GM19099 (cell line): Measurements from ENCODE around the gene RHBDL1.

Experiments used
- POLR2A ChIP-seq: IDR thresholded peaks from 3 replicates; pipeline ENCODE4 v1.6.1; 2011; ENCODE audit warnings: low read depth; ENCODE audit not compliant: insufficient read length; ENCODE audit errors: extremely low read depth

RHBDL1 gene

DNA sequence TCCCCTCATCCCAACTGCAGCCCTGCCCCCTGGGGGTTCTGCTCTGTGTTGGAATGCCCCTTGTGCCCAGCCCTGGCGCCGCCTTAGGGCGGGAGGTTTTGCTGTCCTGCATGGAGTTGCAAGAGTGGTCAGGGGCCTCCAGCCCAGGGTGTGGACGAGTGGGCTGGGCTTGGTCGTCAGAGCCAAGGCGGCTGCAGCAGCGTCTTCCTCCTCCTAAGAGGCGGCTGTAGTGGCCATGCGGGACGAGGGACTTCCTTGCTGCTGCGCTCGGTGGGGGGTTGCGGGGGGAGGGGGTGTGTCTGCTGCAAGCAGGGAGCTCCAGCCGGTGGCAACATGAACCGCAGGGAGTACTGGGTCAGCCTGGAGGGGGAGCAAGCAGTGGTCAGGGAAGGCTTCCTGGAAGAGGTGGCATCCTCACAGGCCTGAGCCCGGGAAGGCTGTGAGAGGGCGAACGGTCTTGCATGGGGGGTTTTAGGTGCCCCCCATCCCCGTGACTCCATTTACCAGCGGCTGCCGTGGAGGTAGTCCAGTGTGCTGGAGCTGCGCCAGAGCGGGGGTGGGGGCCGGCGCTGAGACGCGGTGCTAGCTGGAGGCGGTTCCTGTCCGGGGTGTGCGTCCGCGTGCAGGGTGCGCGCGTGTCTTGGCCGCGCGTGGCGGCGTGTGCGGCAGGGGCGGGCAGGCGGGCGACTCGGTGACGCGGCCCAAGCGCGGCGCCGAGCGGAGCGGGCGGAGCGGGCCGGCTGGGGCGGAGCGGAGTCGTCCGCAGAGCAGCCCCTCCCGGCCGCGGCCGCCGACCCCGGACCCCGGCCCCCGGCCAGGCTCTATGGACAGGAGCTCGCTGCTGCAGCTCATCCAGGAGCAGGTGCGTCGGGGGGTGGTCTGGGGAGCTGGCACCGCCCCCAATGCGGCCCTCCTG is at the start of gene RHBDL1:
Gene RHBDL1, plus strand, starts transcription at position 704 of the 916 bp plus-strand sequence. Its CDS starts 120 bp downstream, at position 824.
- no peak for TF ChIP-seq POLR2A

DNA sequence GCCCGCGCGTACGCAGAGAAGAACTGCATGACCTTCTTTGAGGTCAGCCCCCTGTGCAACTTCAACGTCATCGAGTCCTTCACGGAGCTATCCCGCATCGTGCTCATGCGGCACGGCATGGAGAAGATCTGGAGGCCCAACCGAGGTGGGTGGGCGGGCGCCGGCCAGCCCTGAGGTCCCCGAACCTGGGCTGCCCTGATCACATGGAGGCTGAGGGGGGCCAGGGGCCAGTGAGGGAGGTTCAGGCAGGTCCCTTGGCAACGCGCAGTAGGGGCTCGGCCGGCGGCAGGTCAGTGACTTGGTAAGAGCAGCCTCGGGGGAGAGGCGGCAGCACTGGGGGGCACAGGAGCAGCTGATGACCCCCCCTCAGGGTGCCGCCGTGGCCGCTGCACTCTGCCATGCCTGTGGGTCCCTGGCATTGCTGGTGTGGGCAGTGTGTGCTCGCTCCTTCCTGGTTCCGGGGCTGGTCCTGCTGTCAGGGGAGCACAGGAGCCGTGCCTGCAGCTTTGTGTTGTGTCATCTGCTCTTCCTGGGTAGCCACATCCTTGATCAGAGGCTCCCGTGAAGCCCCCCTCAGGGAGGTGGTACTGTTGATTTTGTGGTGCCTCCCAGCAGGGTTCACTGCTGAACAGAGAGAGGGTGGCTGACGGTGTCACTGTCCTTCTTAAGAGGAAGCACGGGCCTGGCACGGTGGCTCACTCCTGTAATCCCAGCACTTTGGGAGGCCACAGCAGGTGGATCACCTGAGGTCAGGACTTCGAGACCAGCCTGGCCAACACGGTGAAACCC is 49.3 kb upstream of the RHBDL1 start:
- no peak for TF ChIP-seq POLR2A

DNA sequence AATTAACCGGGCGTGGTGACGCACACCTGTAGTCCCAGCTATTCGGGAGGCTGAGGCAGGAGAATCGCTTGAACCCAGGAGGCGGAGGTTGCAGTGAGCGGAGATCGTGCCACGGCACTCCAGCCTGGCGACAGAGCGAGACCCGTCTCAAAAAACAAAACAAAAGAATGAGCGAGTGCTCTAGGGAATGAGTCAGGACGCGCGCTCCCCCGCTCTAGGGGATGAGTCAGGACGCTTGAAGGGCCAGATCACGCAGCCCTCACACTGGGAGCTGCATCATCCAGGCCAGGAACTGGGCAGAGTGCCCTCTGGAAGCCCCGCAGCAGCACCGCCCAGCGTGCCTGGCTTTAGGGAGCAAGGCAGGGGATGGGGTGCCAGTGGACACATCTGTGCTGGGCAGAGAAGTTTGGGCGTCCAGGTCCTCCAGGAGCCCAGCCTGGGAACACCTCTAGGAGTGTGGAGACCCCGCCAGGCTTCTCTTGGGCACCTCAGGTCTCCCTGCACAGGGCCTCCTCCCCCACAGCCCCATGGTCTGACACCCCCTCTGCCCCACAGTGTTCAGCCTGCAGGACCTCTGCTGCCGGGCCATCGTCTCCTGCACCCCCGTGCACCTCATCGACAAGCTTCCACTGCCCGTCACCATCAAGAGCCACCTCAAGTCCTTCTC is 48.6 kb upstream of the RHBDL1 start:
- TF ChIP-seq POLR2A, result no peak

GRCh38 chr16:627454-628239 is 47.8 kb upstream of the RHBDL1 start:
- TF ChIP-seq POLR2A, result no peak

- TF ChIP-seq POLR2A, result no peak
Measured at GRCh38 chr16:628321-629061, 47.0 kb upstream of the RHBDL1 start.

- TF ChIP-seq POLR2A, result no peak
Measured at GRCh38 chr16:629185-629832, 46.2 kb upstream of the RHBDL1 start.

- no peak for TF ChIP-seq POLR2A
Measured at GRCh38 chr16:629833-630248, 45.6 kb upstream of the RHBDL1 start.

DNA sequence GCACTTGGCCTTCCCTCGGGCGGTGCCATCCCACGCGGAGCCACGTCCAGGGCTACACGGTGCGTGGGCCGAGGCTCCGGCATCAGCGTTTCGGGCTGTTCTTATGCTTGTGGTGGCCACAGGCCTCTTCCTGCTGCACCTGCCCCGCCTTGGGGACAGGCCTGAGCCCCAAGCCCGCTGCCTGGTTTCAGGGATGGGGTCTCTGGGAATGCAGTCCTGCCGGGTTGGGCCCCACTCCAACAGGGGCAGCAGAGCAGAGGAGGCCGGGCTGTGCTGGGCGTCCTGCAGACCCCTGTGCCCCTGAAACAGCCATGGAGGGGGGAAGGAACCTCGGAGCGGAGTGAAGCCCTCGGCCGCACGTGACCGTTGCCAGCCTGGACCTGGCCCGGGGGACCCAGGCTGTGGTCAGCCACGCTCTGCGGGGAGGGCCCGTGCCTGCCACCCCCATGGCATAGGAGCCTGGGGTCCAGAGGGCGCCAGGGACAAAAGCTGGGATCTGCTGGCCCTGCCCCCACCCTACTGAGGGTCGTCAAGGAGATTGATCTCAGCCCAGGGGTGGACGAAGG is 45.1 kb upstream of the RHBDL1 start:
- TF ChIP-seq POLR2A, result no peak

DNA sequence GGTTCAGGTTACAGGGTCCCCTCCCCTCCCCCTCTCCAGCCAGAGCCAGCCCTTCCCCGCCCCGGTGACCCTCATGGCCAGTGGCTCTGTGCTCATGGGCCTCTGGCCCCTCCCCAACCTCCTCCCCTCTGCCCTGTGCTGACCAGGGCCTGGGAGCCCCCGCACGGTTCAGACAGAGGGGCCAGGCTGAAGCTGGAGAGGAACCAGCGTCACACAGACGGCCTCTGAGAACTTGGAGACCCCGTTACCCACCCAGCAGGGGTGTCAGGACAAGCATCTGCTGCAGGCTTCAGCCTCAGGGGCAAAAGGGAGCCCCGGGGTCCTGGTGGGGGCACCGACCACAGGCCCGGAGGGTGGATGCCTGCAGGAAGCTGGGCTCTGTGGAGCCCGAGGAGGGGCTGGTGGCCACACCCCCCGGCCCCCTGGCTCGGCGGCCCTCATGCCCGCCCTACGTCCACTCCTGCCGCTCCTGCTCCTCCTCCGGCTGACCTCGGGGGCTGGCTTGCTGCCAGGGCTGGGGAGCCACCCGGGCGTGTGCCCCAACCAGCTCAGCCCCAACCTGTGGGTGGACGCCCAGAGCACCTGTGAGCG is 44.6 kb upstream of the RHBDL1 start, which contains the start of gene WFIKKN1:
Gene WFIKKN1, plus strand, starts transcription at position 171 of the 591 bp plus-strand sequence. Its CDS starts 269 bp downstream, at position 440.
- TF ChIP-seq POLR2A, result no peak

DNA sequence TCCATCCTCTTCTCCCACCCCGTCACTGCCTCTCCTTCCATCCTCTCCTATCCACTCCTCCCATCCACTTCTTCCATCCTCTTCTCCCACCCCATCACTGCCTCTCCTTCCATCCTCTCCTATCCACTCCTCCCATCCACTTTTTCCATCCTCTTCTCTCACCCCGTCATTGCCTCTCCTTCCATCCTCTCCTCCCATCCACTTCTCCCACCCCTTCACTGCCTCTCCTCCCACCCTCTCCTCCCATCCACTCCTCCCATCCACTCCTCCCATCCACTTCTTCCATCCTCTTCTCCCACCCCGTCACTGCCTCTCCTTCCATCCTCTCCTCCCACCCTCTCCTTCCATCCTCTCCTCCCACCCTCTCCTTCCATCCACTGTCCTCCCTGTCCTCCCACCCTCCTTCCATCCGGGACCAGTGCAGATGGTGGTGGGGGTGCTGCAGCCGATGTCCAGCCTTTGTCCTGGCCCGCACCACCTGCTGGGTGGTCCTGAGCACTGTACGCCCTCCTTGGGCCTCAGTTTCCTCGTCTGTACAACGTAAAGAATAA is 43.6 kb upstream of the RHBDL1 start:
- no peak for TF ChIP-seq POLR2A

GRCh38 chr16:632486-633335 is 42.8 kb upstream of the RHBDL1 start:
- TF ChIP-seq POLR2A, result no peak

DNA sequence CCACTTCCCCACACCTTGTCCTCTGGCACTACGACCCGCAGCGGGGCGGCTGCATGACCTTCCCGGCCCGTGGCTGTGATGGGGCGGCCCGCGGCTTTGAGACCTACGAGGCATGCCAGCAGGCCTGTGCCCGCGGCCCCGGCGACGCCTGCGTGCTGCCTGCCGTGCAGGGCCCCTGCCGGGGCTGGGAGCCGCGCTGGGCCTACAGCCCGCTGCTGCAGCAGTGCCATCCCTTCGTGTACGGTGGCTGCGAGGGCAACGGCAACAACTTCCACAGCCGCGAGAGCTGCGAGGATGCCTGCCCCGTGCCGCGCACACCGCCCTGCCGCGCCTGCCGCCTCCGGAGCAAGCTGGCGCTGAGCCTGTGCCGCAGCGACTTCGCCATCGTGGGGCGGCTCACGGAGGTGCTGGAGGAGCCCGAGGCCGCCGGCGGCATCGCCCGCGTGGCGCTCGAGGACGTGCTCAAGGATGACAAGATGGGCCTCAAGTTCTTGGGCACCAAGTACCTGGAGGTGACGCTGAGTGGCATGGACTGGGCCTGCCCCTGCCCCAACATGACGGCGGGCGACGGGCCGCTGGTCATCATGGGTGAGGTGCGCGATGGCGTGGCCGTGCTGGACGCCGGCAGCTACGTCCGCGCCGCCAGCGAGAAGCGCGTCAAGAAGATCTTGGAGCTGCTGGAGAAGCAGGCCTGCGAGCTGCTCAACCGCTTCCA is 42.0 kb upstream of the RHBDL1 start:
- TF ChIP-seq POLR2A, result no peak
